HCT116 (cell line): Measurements from ENCODE around the gene N4BP2. TPM values are rescaled to one million over a fixed set of nuclear protein-coding genes. Genes with fewer than 3 reads are reported as not detected.

Experiments used
- ATAC-seq: fragments of 200-7000 bp; cut with Tn5 transposase; 2 replicates; pipeline ENCODE4 v1.9.1; 2020; ENCODE audit warnings: mild to moderate bottlenecking, moderate library complexity
- BruUV-seq: library from RNA; stranded (reverse); fragments of 400-500 nt; replicated peaks from 2 replicates; lab custom pipeline; 2021; lab: Mats Ljungman, UMichigan
- CTCF ChIA-PET: fragments of 300-600 bp; sonication (Branson Sonifier 250); formaldehyde crosslinking; loops from one replicate; lab custom pipeline; 2021; ENCODE audit warnings: antibody characterized with exemption; lab: Charles Lee
- POLR2A ChIA-PET: fragments of 300-600, 350-600 bp; sonication (Branson Sonifier 250); formaldehyde crosslinking; loops from one replicate; lab custom pipeline; 2021; ENCODE audit warnings: antibody characterized with exemption; lab: Charles Lee
- RAD21 ChIA-PET, 2 experiments: fragments of 300-600 bp; sonication (Branson Sonifier 250); formaldehyde crosslinking; loops; one replicate each; lab custom pipeline; 2023; ENCODE audit warnings: low total read pairs in 2 of 2; ENCODE audit not compliant: uncharacterized antibody in 2 of 2, unreplicated experiment in 2 of 2, low non-redundant PET in 1 of 2; lab: Charles Lee
- DNase-seq: peaks from one replicate; pipeline ENCODE4 v3.0.0-alpha.2; 2010; ENCODE audit warnings: low read depth, low spot score
- H2AFZ ChIP-seq: fragments of 200-600 bp; shearing (Covaris generic), sonication (generic); 2 replicates; pipeline ENCODE4 v1.6.1; 2017; ENCODE audit warnings: low read depth, mixed run types, mixed read lengths, antibody characterized with exemption, low read length; ENCODE audit not compliant: poor library complexity, severe bottlenecking
- H3K27ac ChIP-seq: 2 replicates; pipeline ENCODE4 v1.5.1; 2012; ENCODE audit warnings: low read depth, low read length
- H3K27me3 ChIP-seq: fragments of 200-600 bp; sonication (generic); 2 replicates; pipeline ENCODE4 v1.6.1; 2016; ENCODE audit warnings: mixed run types, low read length, mixed read lengths; ENCODE audit not compliant: insufficient read depth
- H3K36me3 ChIP-seq, 2 experiments: fragments of 200-500 bp in 1 of 2; fragments of 200-600 bp in 1 of 2; sonication (Bioruptor generic) in 1 of 2; sonication (generic) in 1 of 2; 2 replicates each; pipeline versions ENCODE4 v1.5.1 to v1.6.1; 2014 to 2016; ENCODE audit warnings: low read length in 2 of 2, inconsistent platforms in 1 of 2, mixed read lengths in 1 of 2, mixed run types in 1 of 2; ENCODE audit not compliant: insufficient read depth in 2 of 2, control insufficient read depth in 1 of 2
- H3K4me1 ChIP-seq, 2 experiments: fragments of 200-600 bp in 1 of 2; sonication (generic) in 1 of 2; 2 replicates each; pipeline versions ENCODE4 v1.5.1 to v1.6.1; 2012 to 2017; ENCODE audit warnings: low read length in 2 of 2, inconsistent platforms in 1 of 2, mild to moderate bottlenecking in 1 of 2, mixed read lengths in 1 of 2, mixed run types in 1 of 2, moderate library complexity in 1 of 2; ENCODE audit not compliant: insufficient read depth in 2 of 2, control insufficient read depth in 1 of 2
- H3K4me2 ChIP-seq: fragments of 200-600 bp; sonication (generic); 2 replicates; pipeline ENCODE4 v1.6.1; 2017; ENCODE audit warnings: mixed run types, low read length, mixed read lengths
- H3K4me3 ChIP-seq, 2 experiments: fragments of 200-600 bp in 1 of 2; sonication (generic) in 1 of 2; replicated peaks in 1 of 2; 2 replicates each; pipeline ENCODE4 v1.5.1; 2011 to 2016; ENCODE audit warnings: low read length in 2 of 2, control low read depth in 1 of 2, low read depth in 1 of 2, mild to moderate bottlenecking in 1 of 2, mixed read lengths in 1 of 2, mixed run types in 1 of 2
- H3K79me2 ChIP-seq: fragments of 200-600 bp; sonication (generic); 2 replicates; pipeline ENCODE4 v1.6.1; 2017; ENCODE audit warnings: mild to moderate bottlenecking, mixed run types, low read length, moderate library complexity, mixed read lengths; ENCODE audit not compliant: insufficient read depth
- H3K9ac ChIP-seq: fragments of 200-600 bp; sonication (generic); 2 replicates; pipeline ENCODE4 v1.6.1; 2016; ENCODE audit warnings: low read length, mixed read lengths
- H3K9me2 ChIP-seq: fragments of 200-600 bp; sonication (generic), shearing (Covaris generic); 2 replicates; pipeline ENCODE4 v1.6.1; 2017; ENCODE audit warnings: mixed run types, mild to moderate bottlenecking, moderate library complexity; ENCODE audit not compliant: insufficient read depth
- H3K9me3 ChIP-seq, 2 experiments: fragments of 200-500 bp in 1 of 2; fragments of 200-600 bp in 1 of 2; sonication (Bioruptor generic) in 1 of 2; sonication (generic) in 1 of 2; 2 replicates each; pipeline ENCODE4 v1.6.1; 2014 to 2017; ENCODE audit warnings: low read length in 2 of 2, mixed read lengths in 2 of 2, inconsistent platforms in 1 of 2, low read depth in 1 of 2, mild to moderate bottlenecking in 1 of 2, mixed run types in 1 of 2, moderate library complexity in 1 of 2; ENCODE audit not compliant: control insufficient read depth in 1 of 2, insufficient read depth in 1 of 2
- H4K20me1 ChIP-seq: fragments of 200-600 bp; sonication (generic), shearing (Covaris generic); 2 replicates; pipeline ENCODE4 v1.6.1; 2017; ENCODE audit warnings: mixed run types, mild to moderate bottlenecking, moderate library complexity; ENCODE audit not compliant: insufficient read depth
- ATF3 ChIP-seq: IDR thresholded peaks from 2 replicates; pipeline ENCODE4 v1.6.1; 2012
- CBX3 ChIP-seq: IDR thresholded peaks from 2 replicates; pipeline ENCODE4 v1.6.1; 2012; ENCODE audit warnings: low read depth
- CEBPB ChIP-seq: IDR thresholded peaks from 2 replicates; pipeline ENCODE4 v1.6.1; 2012; ENCODE audit warnings: low read depth
- CTCF ChIP-seq, 3 experiments: fragments of 200-600 bp in 1 of 3; sonication (generic) in 1 of 3; IDR thresholded peaks in 2 of 3; conservative IDR thresholded peaks in 1 of 3; 2 replicates each; pipeline ENCODE4 v1.5.1; 2012 to 2017; ENCODE audit warnings: low read depth in 2 of 3, low read length in 2 of 3, antibody characterized with exemption in 1 of 3, borderline replicate concordance in 1 of 3, control low read depth in 1 of 3, mild to moderate bottlenecking in 1 of 3, mixed read lengths in 1 of 3, mixed run types in 1 of 3, moderate library complexity in 1 of 3; ENCODE audit not compliant: insufficient read depth in 1 of 3
- EGR1 ChIP-seq: IDR thresholded peaks from 2 replicates; pipeline ENCODE4 v1.6.1; 2012; ENCODE audit warnings: low read depth
- ELF1 ChIP-seq: IDR thresholded peaks from 2 replicates; pipeline ENCODE4 v1.6.1; 2012; ENCODE audit warnings: low read depth, borderline replicate concordance
- EZH2 ChIP-seq: fragments of 200-600 bp; sonication (generic); IDR thresholded peaks from 2 replicates; pipeline ENCODE4 v1.6.1; 2017; ENCODE audit warnings: antibody characterized with exemption, mixed run types
- EZH2phosphoT487 ChIP-seq: fragments of 200-600 bp; IDR thresholded peaks from 2 replicates; pipeline ENCODE4 v1.6.1; 2018; ENCODE audit warnings: antibody characterized with exemption, borderline replicate concordance
- FOSL1 ChIP-seq: IDR thresholded peaks from 2 replicates; pipeline ENCODE4 v1.6.1; 2012; ENCODE audit warnings: low read depth
- JUND ChIP-seq: IDR thresholded peaks from 2 replicates; pipeline ENCODE4 v1.6.1; 2012
- MAX ChIP-seq: IDR thresholded peaks from 2 replicates; pipeline ENCODE4 v1.6.1; 2012
- POLR2A ChIP-seq: IDR thresholded peaks from 2 replicates; pipeline ENCODE4 v1.7.0; 2011; ENCODE audit warnings: borderline replicate concordance; ENCODE audit not compliant: insufficient read depth, insufficient read length; ENCODE audit errors: extremely low read depth
- POLR2AphosphoS5 ChIP-seq: IDR thresholded peaks from 2 replicates; pipeline ENCODE4 v1.6.1; 2011; ENCODE audit warnings: mild to moderate bottlenecking, low read depth, low read length, moderate library complexity
- RAD21 ChIP-seq: IDR thresholded peaks from 2 replicates; pipeline ENCODE4 v1.6.1; 2012; ENCODE audit warnings: low read depth, mild to moderate bottlenecking
- REST ChIP-seq: IDR thresholded peaks from 2 replicates; pipeline ENCODE4 v1.6.1; 2012; ENCODE audit warnings: low read depth
- SIN3A ChIP-seq: IDR thresholded peaks from 2 replicates; pipeline ENCODE4 v1.6.1; 2012; ENCODE audit warnings: low read depth
- SRF ChIP-seq: IDR thresholded peaks from 2 replicates; pipeline ENCODE4 v1.6.1; 2012; ENCODE audit warnings: low read depth
- TCF7L2 ChIP-seq: IDR thresholded peaks from 2 replicates; pipeline ENCODE4 v1.7.0; 2011; ENCODE audit warnings: borderline replicate concordance, inconsistent platforms; ENCODE audit not compliant: insufficient read depth, insufficient read length; ENCODE audit errors: extremely low read depth
- YY1 ChIP-seq: IDR thresholded peaks from 2 replicates; pipeline ENCODE4 v1.6.1; 2011; ENCODE audit warnings: low read length, low read depth, moderate library complexity, mild to moderate bottlenecking; ENCODE audit not compliant: insufficient replicate concordance; ENCODE audit errors: extremely low read depth
- ZBTB33 ChIP-seq: IDR thresholded peaks from 2 replicates; pipeline ENCODE4 v1.6.1; 2011; ENCODE audit warnings: mild to moderate bottlenecking, low read length, moderate library complexity; ENCODE audit not compliant: insufficient replicate concordance; ENCODE audit errors: extremely low read depth
- ZFX ChIP-seq: fragments of 450-650 bp; IDR thresholded peaks from 2 replicates; pipeline ENCODE4 v1.6.1; 2017
- ZNF274 ChIP-seq: fragments of 200-500 bp; sonication (Bioruptor generic); IDR thresholded peaks from 2 replicates; pipeline ENCODE4 v1.6.1; 2014; ENCODE audit warnings: mild to moderate bottlenecking, low read depth, low read length, inconsistent platforms
- intact Hi-C: fragments of 100-400 bp; cut with micrococcal nuclease; formaldehyde crosslinking; loops from 2 replicates; pipeline ENCODE4 v1.10.0; 2022
- total RNA-seq: library from RNA; stranded (reverse); gene quantifications from one replicate; pipeline ENCODE4 v1.2.1, GENCODE V29; 2021; ENCODE audit not compliant: unreplicated experiment

Gene N4BP2
- total RNA-seq, 1 experiment from 2014 or later, result 7.0 TPM

- no peak overlapping the region for H3K27ac ChIP-seq
- no peaks in the 10 kb centered on the region for H3K36me3 ChIP-seq
- no peaks in the 10 kb centered on the region for H4K20me1 ChIP-seq
- BruUV-seq, result no TSS peak
- ATAC-seq (no peak), DNase-seq (peak; percentile 1)
- H3K9ac ChIP-seq, result no peak overlapping the region
- peak overlapping the region; percentile 66 for H2AFZ ChIP-seq
- ChIA-PET CTCF (no interaction called here), POLR2A (no interaction called here), RAD21 (no interaction called here)
- intact Hi-C loops, result no loop called here
- H3K4me3 ChIP-seq, result no peak overlapping the region
- peak overlapping the region; percentile 28; the same call in 1 of the 2 replicates for H3K4me2 ChIP-seq
- no peaks in the 10 kb centered on the region for H3K9me3 ChIP-seq
- H3K27me3 ChIP-seq, result no peaks in the 10 kb centered on the region
- no peaks in the 10 kb centered on the region for H3K79me2 ChIP-seq
- peaks cover 3 to 14% of the 10 kb centered on the region in 2 experiments; a peak in 2 of 4 replicates for H3K4me1 ChIP-seq
- H3K9me2 ChIP-seq, result no peaks in the 10 kb centered on the region; the same call in 1 of the 2 replicates
- no peak for TF ChIP-seq MAX
- TF ChIP-seq SRF, result no peak
- no peak for TF ChIP-seq TCF7L2
- no peak for TF ChIP-seq EGR1
- no peak for TF ChIP-seq CBX3
- TF ChIP-seq ZFX, result no peak
- TF ChIP-seq POLR2A, result no peak
- no peak for TF ChIP-seq POLR2AphosphoS5
- no peak for TF ChIP-seq ELF1
- no peak for TF ChIP-seq SIN3A
- no peak for TF ChIP-seq REST
- TF ChIP-seq ATF3, result no peak
- no peak for TF ChIP-seq ZBTB33
- TF ChIP-seq YY1, result no peak
- TF ChIP-seq CEBPB, result peak; percentile 53
- peak; percentile 16; the same call in 1 of the 2 replicates for TF ChIP-seq JUND
- no peak for TF ChIP-seq EZH2
- TF ChIP-seq FOSL1, result peak; percentile 32; the same call in 1 of the 2 replicates
- no peak for TF ChIP-seq CTCF (IDR thresholded peaks at IDR 0.05 in 2 of 3, conservative IDR thresholded peaks at IDR 0.05 in 1 of 3; ENCODE audit: borderline replicate concordance in 1 of 3, insufficient read depth in 1 of 3, low read depth in 2 of 3, low read length in 2 of 3)
- no peak for TF ChIP-seq ZNF274
- TF ChIP-seq EZH2phosphoT487, result no peak
- TF ChIP-seq RAD21, result no peak
Observed at GRCh38 chr4:40180356-40180755, 123.7 kb downstream of the N4BP2 start.
